Stimulated activated memory B cell treated with anti-CD40 and anti-IgM and Interleukin-4, amounts not matched to agents 10 μg/mL and 1 μg/mL and 100 μg/mL, for 72 hours (primary cell): ENCODE measurements around the gene CACNA1C.
A peak's percentile ranks its signal among the peaks of the same experiment; 100 is the strongest.

Source experiments
- ATAC-seq: fragments of 150-1000 bp; cut with Tn5 transposase; 2 replicates; pipeline ENCODE4 v1.10.0; 2021
- H3K27ac Mint-ChIP-seq: one replicate; pipeline ENCODE4 v1.8.0; 2022; ENCODE audit warnings: mild to moderate bottlenecking, mixed read lengths
- H3K27me3 Mint-ChIP-seq: one replicate; pipeline ENCODE4 v1.8.0; 2022; ENCODE audit warnings: mixed read lengths
- H3K36me3 Mint-ChIP-seq: one replicate; pipeline ENCODE4 v1.8.0; 2022; ENCODE audit warnings: mixed read lengths
- H3K4me1 Mint-ChIP-seq: one replicate; pipeline ENCODE4 v1.8.0; 2022; ENCODE audit warnings: mixed read lengths
- H3K4me3 Mint-ChIP-seq: one replicate; pipeline ENCODE4 v1.8.0; 2022; ENCODE audit warnings: mild to moderate bottlenecking, moderate library complexity, mixed read lengths
- H3K9me3 Mint-ChIP-seq: one replicate; pipeline ENCODE4 v1.8.0; 2022; ENCODE audit warnings: mixed read lengths

CACNA1C gene

DNA sequence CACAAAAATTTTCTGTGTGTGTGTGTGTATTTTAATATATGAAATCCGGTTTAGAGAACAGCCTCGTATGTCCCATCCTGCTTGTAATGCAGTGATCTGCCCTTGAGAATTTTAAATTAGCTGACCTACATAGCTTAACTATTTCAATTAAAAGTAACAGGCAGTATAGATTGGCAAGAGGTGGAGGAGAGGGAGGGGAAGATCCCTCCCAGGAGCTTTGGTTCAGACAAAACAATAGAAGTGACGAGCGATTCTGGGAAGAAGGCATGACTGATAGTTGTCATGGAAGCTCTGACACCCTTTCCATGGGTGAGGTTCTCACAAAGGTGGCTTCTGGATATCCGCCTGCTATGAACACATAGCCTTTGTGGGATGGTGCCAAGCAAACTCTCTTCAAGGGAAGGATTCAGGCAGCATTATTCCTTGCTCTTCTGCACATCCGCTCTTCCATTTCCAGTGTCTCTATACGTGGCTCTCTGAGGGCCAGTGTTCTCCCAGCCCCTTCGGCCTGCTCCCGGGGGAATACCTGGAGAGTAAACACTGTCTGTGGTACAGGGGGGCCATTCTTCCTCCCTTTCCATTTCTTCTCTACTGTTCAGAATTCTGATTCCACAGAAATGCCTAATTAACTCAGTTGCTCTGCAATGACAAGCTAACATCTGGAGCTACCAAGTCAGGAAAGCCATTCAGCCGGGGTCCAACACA lies 182.0 kb downstream of the CACNA1C start:
- Mint-ChIP-seq H3K4me1 (no peaks in the 10 kb centered on the region), H3K36me3 (no peaks in the 10 kb centered on the region), H3K27ac (no peak overlapping the region), H3K27me3 (peaks cover 17% of the 10 kb centered on the region), H3K9me3 (no peaks in the 10 kb centered on the region), H3K4me3 (no peak overlapping the region)
- no peak for ATAC-seq

DNA sequence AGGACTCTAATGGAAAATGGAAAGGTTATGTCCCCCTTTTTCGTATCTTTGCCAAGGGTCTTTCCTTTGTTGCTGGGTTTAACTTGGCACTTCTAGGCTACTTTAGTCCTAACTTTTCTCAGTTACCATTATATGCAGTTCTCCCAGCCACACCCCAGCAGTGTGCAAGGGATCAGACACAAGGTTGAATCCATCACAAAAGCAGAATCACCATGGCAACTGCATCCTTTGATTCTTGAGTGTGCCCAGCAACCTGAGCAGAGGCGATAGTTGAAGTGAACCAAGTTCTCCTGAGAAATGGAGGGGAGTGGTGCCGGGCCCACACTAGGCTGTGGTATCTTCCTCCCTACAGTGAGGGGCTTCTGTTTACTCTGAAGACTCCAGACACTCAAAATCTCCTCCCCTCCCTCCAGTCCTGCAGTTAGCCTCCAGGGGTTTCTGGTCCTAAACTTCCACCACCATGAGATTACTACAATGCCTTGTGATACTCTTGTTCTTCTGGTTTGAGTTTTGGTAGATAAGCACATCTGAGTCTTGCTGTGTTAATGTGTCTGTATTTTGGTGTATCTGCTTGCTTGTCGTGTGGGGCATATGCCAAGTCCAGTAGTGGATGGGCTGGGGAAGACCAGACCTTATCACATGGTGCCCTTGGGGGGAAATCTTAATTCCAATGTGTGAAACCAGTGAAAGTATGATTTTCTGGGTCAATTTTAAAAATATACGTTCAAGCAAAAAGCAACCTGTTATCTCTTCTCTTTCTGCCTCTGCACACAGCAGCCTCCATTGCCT lies 183.9 kb downstream of the CACNA1C start:
- no peaks in the 10 kb centered on the region for H3K9me3 Mint-ChIP-seq
- H3K27me3 Mint-ChIP-seq, result peaks cover 15% of the 10 kb centered on the region
- H3K36me3 Mint-ChIP-seq, result no peaks in the 10 kb centered on the region
- H3K4me3 Mint-ChIP-seq, result no peak overlapping the region
- no peak for ATAC-seq
- no peaks in the 10 kb centered on the region for H3K4me1 Mint-ChIP-seq
- no peak overlapping the region for H3K27ac Mint-ChIP-seq

- H3K27ac Mint-ChIP-seq, result no peak overlapping the region
- no peaks in the 10 kb centered on the region for H3K36me3 Mint-ChIP-seq
- peaks cover 15% of the 10 kb centered on the region for H3K27me3 Mint-ChIP-seq
Measured at GRCh38 chr12:2238111-2238510, 185.3 kb downstream of the CACNA1C start.

GRCh38 chr12:2239381-2239871 lies 186.6 kb downstream of the CACNA1C start:
- peaks cover 11% of the 10 kb centered on the region for H3K27me3 Mint-ChIP-seq
- ATAC-seq, result no peak
- H3K9me3 Mint-ChIP-seq, result no peaks in the 10 kb centered on the region
- no peak overlapping the region for H3K4me3 Mint-ChIP-seq
- H3K27ac Mint-ChIP-seq, result no peak overlapping the region
- H3K36me3 Mint-ChIP-seq, result no peaks in the 10 kb centered on the region
- peaks cover 11% of the 10 kb centered on the region for H3K4me1 Mint-ChIP-seq

More at GRCh38 chr12:2238111-2238510, 185.3 kb downstream of the CACNA1C start:
- no peak for ATAC-seq
- Mint-ChIP-seq H3K9me3 (no peaks in the 10 kb centered on the region), H3K4me1 (peaks cover 6% of the 10 kb centered on the region), H3K4me3 (no peak overlapping the region)

DNA sequence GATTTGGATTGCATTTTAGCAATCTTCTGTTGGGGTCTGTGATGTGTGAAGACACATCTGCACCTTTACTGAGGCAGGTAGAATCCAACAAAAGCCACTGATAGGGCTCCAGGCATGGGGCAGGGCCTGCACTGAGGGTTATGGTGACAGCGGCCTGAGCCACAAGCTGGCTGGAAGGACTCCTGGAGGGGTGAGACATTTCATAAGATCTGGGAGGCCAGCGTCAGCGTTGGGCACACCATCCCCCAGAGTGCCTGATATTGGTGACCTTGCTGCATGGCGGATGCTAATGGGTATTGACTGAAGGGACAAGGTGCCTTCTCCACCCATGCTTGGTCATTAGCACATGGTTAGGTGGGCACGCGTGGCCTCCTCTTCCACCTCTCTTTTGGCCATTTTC lies 187.6 kb downstream of the CACNA1C start:
- no peak overlapping the region for H3K27ac Mint-ChIP-seq
- ATAC-seq, result no peak
- no peak overlapping the region for H3K4me3 Mint-ChIP-seq
- no peaks in the 10 kb centered on the region for H3K36me3 Mint-ChIP-seq
- peaks cover under 1% of the 10 kb centered on the region for H3K27me3 Mint-ChIP-seq
- H3K4me1 Mint-ChIP-seq, result peaks cover 13% of the 10 kb centered on the region
- no peaks in the 10 kb centered on the region for H3K9me3 Mint-ChIP-seq

GRCh38 chr12:2240984-2241383 lies 188.2 kb downstream of the CACNA1C start:
- Mint-ChIP-seq H3K9me3 (no peaks in the 10 kb centered on the region), H3K36me3 (no peaks in the 10 kb centered on the region), H3K4me3 (no peak overlapping the region), H3K27me3 (no peaks in the 10 kb centered on the region), H3K4me1 (peaks cover 18% of the 10 kb centered on the region), H3K27ac (no peak overlapping the region)
- ATAC-seq, result no peak

GRCh38 chr12:2242216-2242615 lies 189.4 kb downstream of the CACNA1C start:
- Mint-ChIP-seq H3K27ac (no peak overlapping the region), H3K4me1 (peaks cover 28% of the 10 kb centered on the region)

GRCh38 chr12:2242816-2243215 lies 190.0 kb downstream of the CACNA1C start:
- Mint-ChIP-seq H3K36me3 (no peaks in the 10 kb centered on the region), H3K27me3 (no peaks in the 10 kb centered on the region), H3K9me3 (no peaks in the 10 kb centered on the region), H3K27ac (no peak overlapping the region), H3K4me1 (peaks cover 34% of the 10 kb centered on the region), H3K4me3 (no peak overlapping the region)
- ATAC-seq, result no peak

More at GRCh38 chr12:2242216-2242615, 189.4 kb downstream of the CACNA1C start:
- no peaks in the 10 kb centered on the region for H3K9me3 Mint-ChIP-seq
- H3K4me3 Mint-ChIP-seq, result no peak overlapping the region
- no peaks in the 10 kb centered on the region for H3K27me3 Mint-ChIP-seq
- H3K36me3 Mint-ChIP-seq, result no peaks in the 10 kb centered on the region
- ATAC-seq, result no peak

DNA sequence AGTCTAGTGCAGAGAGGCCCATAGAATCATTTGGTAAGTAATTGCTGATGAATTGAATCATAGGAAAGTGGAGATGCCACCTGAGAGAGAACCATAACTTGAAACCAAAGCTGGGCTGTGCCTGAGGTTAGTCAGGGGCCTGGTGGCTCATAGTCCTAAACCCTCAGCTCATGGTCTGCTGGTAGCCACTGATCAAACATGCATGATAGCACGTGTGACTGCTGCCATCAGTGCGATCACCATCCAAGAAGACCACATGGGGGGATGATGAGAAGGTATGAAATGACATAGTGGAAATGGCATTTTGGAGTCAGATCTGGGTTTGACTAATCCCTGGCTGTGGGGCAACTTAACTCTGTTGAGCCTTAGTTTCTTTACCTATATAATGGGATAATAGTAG lies 190.5 kb downstream of the CACNA1C start:
- no peak overlapping the region for H3K4me3 Mint-ChIP-seq
- no peak for ATAC-seq
- no peak overlapping the region for H3K27ac Mint-ChIP-seq
- no peaks in the 10 kb centered on the region for H3K27me3 Mint-ChIP-seq
- H3K9me3 Mint-ChIP-seq, result no peaks in the 10 kb centered on the region
- no peaks in the 10 kb centered on the region for H3K36me3 Mint-ChIP-seq
- peaks cover 38% of the 10 kb centered on the region for H3K4me1 Mint-ChIP-seq

DNA sequence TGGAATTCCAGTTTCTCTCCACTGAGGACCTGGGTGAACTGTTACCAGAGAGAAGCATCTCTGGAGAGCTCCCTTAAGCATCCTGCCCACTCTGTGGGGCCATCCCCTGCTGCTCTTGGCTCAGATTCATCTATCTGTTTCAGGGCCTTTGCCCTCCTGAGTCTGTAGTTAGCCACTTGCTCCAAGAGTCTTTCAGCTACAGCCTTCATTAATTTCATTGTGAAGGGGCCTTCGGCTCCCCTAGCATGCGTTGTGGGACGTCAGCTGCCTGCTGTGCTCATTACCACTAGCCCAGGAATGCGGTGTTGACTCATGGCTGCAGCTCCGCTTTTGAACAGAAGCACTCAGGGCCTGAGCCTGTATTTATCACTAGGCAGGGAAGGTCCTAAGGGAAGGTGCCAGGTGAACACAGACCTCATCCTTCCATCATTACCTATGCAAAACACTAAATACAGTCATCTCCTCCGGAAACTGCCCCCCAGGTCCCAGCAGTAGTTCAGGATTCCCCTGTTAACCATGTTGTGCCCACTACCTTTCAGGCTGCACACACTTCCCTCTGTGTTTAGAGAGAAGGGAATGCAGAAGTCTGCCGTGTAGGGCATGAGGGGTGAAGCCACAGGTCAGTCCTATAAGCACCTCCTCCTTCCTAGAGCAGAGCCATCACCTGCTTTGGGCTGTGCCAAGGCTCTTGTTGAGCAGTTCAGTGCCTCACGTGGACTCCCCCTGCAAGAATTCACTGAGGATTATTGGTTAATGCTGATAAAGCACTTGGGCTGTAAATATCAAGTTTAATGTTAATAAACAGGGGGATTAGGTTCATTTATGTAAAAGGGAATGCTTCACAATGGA lies 191.4 kb downstream of the CACNA1C start:
- Mint-ChIP-seq H3K27ac (no peak overlapping the region), H3K4me3 (no peak overlapping the region), H3K27me3 (no peaks in the 10 kb centered on the region), H3K4me1 (peaks cover 46% of the 10 kb centered on the region), H3K9me3 (no peaks in the 10 kb centered on the region), H3K36me3 (no peaks in the 10 kb centered on the region)
- no peak for ATAC-seq

- no peak for ATAC-seq
- Mint-ChIP-seq H3K9me3 (no peaks in the 10 kb centered on the region), H3K36me3 (no peaks in the 10 kb centered on the region), H3K27ac (no peak overlapping the region), H3K4me3 (no peak overlapping the region), H3K27me3 (no peaks in the 10 kb centered on the region), H3K4me1 (peaks cover 64% of the 10 kb centered on the region)
Measured at GRCh38 chr12:2246358-2246757, 193.6 kb downstream of the CACNA1C start.

DNA sequence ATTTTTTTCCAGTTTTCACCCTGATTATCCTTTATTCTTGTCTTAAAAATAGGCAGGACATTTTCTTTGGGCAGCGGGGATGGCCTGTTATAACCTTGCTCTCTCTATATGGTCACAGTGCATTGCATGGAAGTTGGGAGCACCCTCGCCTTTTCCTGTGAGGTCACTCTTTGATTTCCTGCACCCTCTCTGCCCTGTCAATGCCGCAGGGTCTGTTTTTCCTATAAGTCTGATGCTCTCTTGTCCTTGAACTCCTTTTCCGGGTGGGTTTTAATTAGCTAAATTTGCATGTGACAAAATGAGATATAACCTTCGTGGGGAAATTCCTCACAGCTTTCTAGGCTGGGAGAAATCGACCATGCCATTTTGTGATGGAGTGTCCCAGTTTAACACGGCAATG lies 194.3 kb downstream of the CACNA1C start:
- H3K27me3 Mint-ChIP-seq, result no peaks in the 10 kb centered on the region
- no peaks in the 10 kb centered on the region for H3K36me3 Mint-ChIP-seq
- H3K4me1 Mint-ChIP-seq, result peaks cover 64% of the 10 kb centered on the region
- H3K9me3 Mint-ChIP-seq, result no peaks in the 10 kb centered on the region
- peak overlapping the region; percentile 36 for H3K27ac Mint-ChIP-seq
- ATAC-seq, result no peak
- no peak overlapping the region for H3K4me3 Mint-ChIP-seq

GRCh38 chr12:2247596-2247995 lies 194.8 kb downstream of the CACNA1C start:
- Mint-ChIP-seq H3K4me1 (peaks cover 63% of the 10 kb centered on the region), H3K36me3 (no peaks in the 10 kb centered on the region), H3K27ac (peak overlapping the region; percentile 36), H3K9me3 (no peaks in the 10 kb centered on the region), H3K4me3 (no peak overlapping the region), H3K27me3 (no peaks in the 10 kb centered on the region)
- ATAC-seq, result no peak

- H3K4me1 Mint-ChIP-seq, result peaks cover 57% of the 10 kb centered on the region
- H3K4me3 Mint-ChIP-seq, result no peak overlapping the region
- H3K36me3 Mint-ChIP-seq, result no peaks in the 10 kb centered on the region
- H3K27ac Mint-ChIP-seq, result peak overlapping the region; percentile 36
- H3K27me3 Mint-ChIP-seq, result no peaks in the 10 kb centered on the region
- H3K9me3 Mint-ChIP-seq, result no peaks in the 10 kb centered on the region
- ATAC-seq, result peak; percentile 9
Measured at GRCh38 chr12:2248087-2248900, 195.5 kb downstream of the CACNA1C start.
